Measurements from ENCODE around the gene DAZAP2. TPM values are rescaled to one million over a fixed set of nuclear protein-coding genes. Genes with fewer than 3 reads are reported as not detected.
"Not testable (repeated sequence)": the region's sequence is repeated elsewhere in the genome, so short reads cannot be mapped to it uniquely, and the experiment has no call there.

Gene DAZAP2
- polyA plus RNA-seq, 1 donor from 2014 or later = 97.9 TPM

- H3K4me2 ChIP-seq (ENCODE audit: low read length); H3K27ac ChIP-seq (ENCODE audit: low read length); H3K9me2 ChIP-seq (ENCODE audit: insufficient read depth, low read length); H3F3A ChIP-seq (ENCODE audit: insufficient read depth, low read length, poor library complexity, severe bottlenecking); H3K9me3 ChIP-seq (ENCODE audit: low read length); H2AFZ ChIP-seq (ENCODE audit: low read depth, low read length); H3K79me2 ChIP-seq (replicated peaks; ENCODE audit: insufficient read depth, low read length); H3K36me3 ChIP-seq (ENCODE audit: insufficient read depth, low read length); H3K9ac ChIP-seq (ENCODE audit: low read length); H3K4me3 ChIP-seq (ENCODE audit: low read length); H4K20me1 ChIP-seq (ENCODE audit: insufficient read depth): not testable (repeated sequence)
- H3K27me3 ChIP-seq (ENCODE audit: insufficient read depth, low read depth, low read length) = peaks cover 29% of the 10 kb centered on the region
Measured at GRCh38 chr12:51272810-51273209, 34.2 kb downstream of the DAZAP2 start.

GRCh38 chr12:51275088-51275487 is 36.5 kb downstream of the DAZAP2 start:
- H3K9me3 ChIP-seq (ENCODE audit: low read length) = no peaks in the 10 kb centered on the region
- no peak overlapping the region for H3K4me3 ChIP-seq (ENCODE audit: low read length)
- H3K9ac ChIP-seq (ENCODE audit: low read length) = no peak overlapping the region
- H3K36me3 ChIP-seq (ENCODE audit: insufficient read depth, low read length) = no peaks in the 10 kb centered on the region
- no peaks in the 10 kb centered on the region for H3F3A ChIP-seq (ENCODE audit: insufficient read depth, low read length, poor library complexity, severe bottlenecking)
- H3K79me2 ChIP-seq (replicated peaks; ENCODE audit: insufficient read depth, low read length) = no peaks in the 10 kb centered on the region
- H2AFZ ChIP-seq (ENCODE audit: low read depth, low read length) = no peak overlapping the region
- H3K9me2 ChIP-seq (ENCODE audit: insufficient read depth, low read length) = no peaks in the 10 kb centered on the region
- H3K27ac ChIP-seq (ENCODE audit: low read length) = no peak overlapping the region
- no peaks in the 10 kb centered on the region for H4K20me1 ChIP-seq (ENCODE audit: insufficient read depth)
- no peak overlapping the region for H3K4me2 ChIP-seq (ENCODE audit: low read length)
- TF ChIP-seq TAF1 (IDR thresholded peaks at IDR 0.05; ENCODE audit: low read depth) (no peak), POLR2AphosphoS5 (IDR thresholded peaks at IDR 0.05) (no peak), MXI1 (conservative IDR thresholded peaks at IDR 0.05; ENCODE audit: poor library complexity, severe bottlenecking) (no peak)
- H3K27me3 ChIP-seq (ENCODE audit: insufficient read depth, low read depth, low read length) = peaks cover 15% of the 10 kb centered on the region

GRCh38 chr12:51281202-51281924 is 42.7 kb downstream of the DAZAP2 start:
- Histone ChIP-seq H2AFZ (ENCODE audit: low read depth, low read length) (no peak overlapping the region), H3K9me3 (ENCODE audit: low read length) (no peaks in the 10 kb centered on the region), H3F3A (ENCODE audit: insufficient read depth, low read length, poor library complexity, severe bottlenecking) (no peaks in the 10 kb centered on the region), H3K79me2 (replicated peaks; ENCODE audit: insufficient read depth, low read length) (no peaks in the 10 kb centered on the region), H3K9ac (ENCODE audit: low read length) (no peak overlapping the region), H4K20me1 (ENCODE audit: insufficient read depth) (no peaks in the 10 kb centered on the region), H3K4me3 (ENCODE audit: low read length) (no peak overlapping the region), H3K4me2 (ENCODE audit: low read length) (no peak overlapping the region), H3K27me3 (ENCODE audit: insufficient read depth, low read depth, low read length) (no peaks in the 10 kb centered on the region), H3K36me3 (ENCODE audit: insufficient read depth, low read length) (no peaks in the 10 kb centered on the region), H3K27ac (ENCODE audit: low read length) (no peak overlapping the region), H3K9me2 (ENCODE audit: insufficient read depth, low read length) (no peaks in the 10 kb centered on the region)
- TF ChIP-seq TAF1 (IDR thresholded peaks at IDR 0.05; ENCODE audit: low read depth) (no peak), SMC3 (conservative IDR thresholded peaks at IDR 0.05; ENCODE audit: poor library complexity) (no peak), REST (IDR thresholded peaks at IDR 0.05; ENCODE audit: borderline replicate concordance) (no peak), EP300 (conservative IDR thresholded peaks at IDR 0.05; ENCODE audit: poor library complexity, severe bottlenecking) (no peak), POLR2AphosphoS5 (IDR thresholded peaks at IDR 0.05) (no peak), CTCF (IDR thresholded peaks at IDR 0.05; ENCODE audit: poor library complexity, severe bottlenecking) (no peak), MXI1 (conservative IDR thresholded peaks at IDR 0.05; ENCODE audit: poor library complexity, severe bottlenecking) (no peak), EZH2 (IDR thresholded peaks at IDR 0.05; ENCODE audit: borderline replicate concordance, insufficient read depth, low read length, poor library complexity, severe bottlenecking) (no peak), RAD21 (conservative IDR thresholded peaks at IDR 0.05) (no peak)

Measured in neural cell (in vitro differentiated cells).